ENCODE results near the gene EXD3.

DNA sequence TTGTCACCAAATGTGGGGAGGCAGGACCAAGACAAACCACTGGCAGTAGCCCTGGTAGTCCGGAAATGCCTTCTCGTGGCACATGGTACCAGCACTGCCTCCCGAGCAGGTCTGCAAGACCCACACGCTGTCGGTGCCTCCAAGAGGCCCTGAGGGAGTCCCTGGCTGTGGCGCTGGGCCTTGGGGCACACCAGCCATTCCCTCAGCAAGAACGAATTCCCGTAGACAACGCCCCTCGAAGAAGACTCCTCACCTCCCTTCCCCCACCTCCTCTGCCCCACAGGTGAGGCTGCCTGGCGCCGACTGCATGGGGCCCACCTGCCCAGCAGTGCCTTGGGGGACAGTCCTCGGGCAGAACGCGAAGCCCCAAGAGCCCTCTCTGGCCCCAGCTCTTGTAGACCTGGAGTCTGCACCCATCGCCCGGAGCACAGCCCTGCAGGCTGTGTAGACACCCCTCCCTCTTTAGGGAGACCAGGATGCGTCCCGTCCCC is 56.0 kb downstream of the EXD3 start:
- TF ChIP-seq POLR2A (IDR thresholded peaks at IDR 0.05; ENCODE audit: low read length) (no peak), GATA1 (IDR thresholded peaks at IDR 0.05; ENCODE audit: low read depth, low read length) (no peak)
